Raji (cell line): ENCODE results near the gene RFXANK.

Source experiments
- POLR2A ChIP-seq: IDR thresholded peaks from 2 replicates; pipeline ENCODE4 v1.6.1; 2011; ENCODE audit warnings: low read depth, low read length, control low read depth; ENCODE audit not compliant: insufficient read depth

RFXANK gene

GRCh38 chr19:19192078-19192882, at the start of gene RFXANK, which contains the start of gene BORCS8:
TSS of gene RFXANK (plus strand) at chr19:19192258. CDS start at chr19:19193947, 1,689 bp downstream.
TSS of gene BORCS8 (minus strand) at chr19:19192152. CDS start at chr19:19192117, 35 bp downstream.
- TF ChIP-seq POLR2A: peak; percentile 80

GRCh38 chr19:19142347-19142746, 49.7 kb upstream of the RFXANK start:
- TF ChIP-seq POLR2A: no peak

- TF ChIP-seq POLR2A: no peak
Measured at GRCh38 chr19:19145281-19145680, 46.8 kb upstream of the RFXANK start.

- TF ChIP-seq POLR2A: no peak
Measured at GRCh38 chr19:19145684-19146608, 46.1 kb upstream of the RFXANK start.

GRCh38 chr19:19146865-19147264, 45.2 kb upstream of the RFXANK start:
- TF ChIP-seq POLR2A: no peak

GRCh38 chr19:19147344-19147743, 44.7 kb upstream of the RFXANK start:
- TF ChIP-seq POLR2A: no peak

GRCh38 chr19:19149435-19149834, 42.6 kb upstream of the RFXANK start:
- TF ChIP-seq POLR2A: no peak

- TF ChIP-seq POLR2A: no peak
Measured at GRCh38 chr19:19151418-19151817, 40.6 kb upstream of the RFXANK start.

- no peak for TF ChIP-seq POLR2A
Measured at GRCh38 chr19:19152668-19153384, 39.2 kb upstream of the RFXANK start.

GRCh38 chr19:19154768-19155494, 37.1 kb upstream of the RFXANK start:
- TF ChIP-seq POLR2A: no peak

- TF ChIP-seq POLR2A: peak; percentile 66
Measured at GRCh38 chr19:19155495-19156219, 36.4 kb upstream of the RFXANK start.

- TF ChIP-seq POLR2A: no peak
Measured at GRCh38 chr19:19157808-19158207, 34.2 kb upstream of the RFXANK start.

GRCh38 chr19:19159534-19159933, 32.5 kb upstream of the RFXANK start:
- no peak for TF ChIP-seq POLR2A

- TF ChIP-seq POLR2A: peak; percentile 31; the same call in 1 of the 2 replicates
Measured at GRCh38 chr19:19160461-19161035, 31.5 kb upstream of the RFXANK start.

- no peak for TF ChIP-seq POLR2A
Measured at GRCh38 chr19:19162495-19162894, 29.6 kb upstream of the RFXANK start.
